IPS-18a (cell line): ENCODE measurements around the gene CTDP1.
"Not testable (repeated sequence)": the region's sequence is repeated elsewhere in the genome, so short reads cannot be mapped to it uniquely, and the experiment has no call there.

Experiments
- H3K27ac ChIP-seq: one replicate; pipeline ENCODE4 v1.5.1; 2013; ENCODE audit warnings: low read length
- H3K27me3 ChIP-seq: one replicate; pipeline ENCODE4 v1.6.1; 2013; ENCODE audit warnings: mild to moderate bottlenecking, low read length; ENCODE audit not compliant: control insufficient read depth, insufficient read depth
- H3K36me3 ChIP-seq: one replicate; pipeline ENCODE4 v1.6.1; 2013; ENCODE audit warnings: low read depth, low read length; ENCODE audit not compliant: control insufficient read depth
- H3K4me1 ChIP-seq: one replicate; pipeline ENCODE4 v1.6.1; 2013; ENCODE audit warnings: low read depth, low read length; ENCODE audit not compliant: control insufficient read depth
- H3K4me3 ChIP-seq: one replicate; pipeline ENCODE4 v1.5.1; 2013; ENCODE audit warnings: low read length
- H3K9ac ChIP-seq: one replicate; pipeline ENCODE4 v1.6.1; 2013; ENCODE audit warnings: mild to moderate bottlenecking, low read length, moderate library complexity
- H3K9me3 ChIP-seq: one replicate; pipeline ENCODE4 v1.6.1; 2013; ENCODE audit warnings: low read depth, low read length; ENCODE audit not compliant: control insufficient read depth

Gene CTDP1

DNA sequence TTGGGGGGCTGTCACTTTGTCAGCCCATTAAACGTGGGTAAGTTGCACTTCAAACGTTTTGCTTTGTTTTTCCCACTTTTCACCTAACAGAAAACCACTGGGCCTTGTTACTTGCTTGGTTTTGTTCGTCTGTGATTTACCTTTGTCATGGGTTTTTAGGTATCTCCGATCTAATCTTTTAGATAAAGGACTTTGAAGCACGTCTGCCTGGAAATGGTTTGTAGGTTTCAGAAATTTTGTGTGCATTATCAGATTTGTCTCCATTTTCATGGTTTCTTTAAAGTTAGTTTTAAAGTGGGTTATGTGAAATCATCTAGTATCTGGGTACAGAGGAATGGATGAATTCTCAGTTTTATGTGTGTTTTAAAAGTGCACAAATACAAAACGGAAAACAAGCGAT is 6.4 kb downstream of the CTDP1 start:
- no peaks in the 10 kb centered on the region for H3K4me1 ChIP-seq
- H3K9me3 ChIP-seq: no peaks in the 10 kb centered on the region
- H3K36me3 ChIP-seq: no peaks in the 10 kb centered on the region
- no peaks in the 10 kb centered on the region for H3K27me3 ChIP-seq
- no peak overlapping the region for H3K27ac ChIP-seq
- H3K4me3 ChIP-seq: no peak overlapping the region
- H3K9ac ChIP-seq: no peak overlapping the region

DNA sequence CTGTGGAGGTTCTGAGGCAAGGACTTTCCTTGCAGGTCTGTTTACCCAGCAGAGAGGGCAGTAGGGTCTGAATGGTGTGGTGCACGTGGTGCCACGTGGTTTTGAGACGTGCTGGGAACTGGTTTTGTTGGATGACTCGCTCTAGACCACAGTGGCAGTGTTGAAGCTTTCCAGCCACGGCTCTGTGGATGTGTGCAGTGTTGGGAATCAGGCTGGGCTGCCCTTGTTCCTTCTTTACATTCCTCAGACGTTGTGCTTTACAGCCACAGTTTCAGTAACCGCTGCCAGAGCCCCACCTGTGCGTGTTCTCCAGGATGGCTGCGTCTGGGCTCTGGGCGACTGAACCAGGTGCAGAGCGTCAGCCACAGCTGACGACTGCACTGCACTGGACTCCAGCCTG is 8.2 kb downstream of the CTDP1 start:
- Histone ChIP-seq H3K4me1 (no peaks in the 10 kb centered on the region), H3K9me3 (no peaks in the 10 kb centered on the region), H3K9ac (no peak overlapping the region), H3K36me3 (no peaks in the 10 kb centered on the region), H3K27ac (no peak overlapping the region), H3K4me3 (no peak overlapping the region), H3K27me3 (no peaks in the 10 kb centered on the region)

DNA sequence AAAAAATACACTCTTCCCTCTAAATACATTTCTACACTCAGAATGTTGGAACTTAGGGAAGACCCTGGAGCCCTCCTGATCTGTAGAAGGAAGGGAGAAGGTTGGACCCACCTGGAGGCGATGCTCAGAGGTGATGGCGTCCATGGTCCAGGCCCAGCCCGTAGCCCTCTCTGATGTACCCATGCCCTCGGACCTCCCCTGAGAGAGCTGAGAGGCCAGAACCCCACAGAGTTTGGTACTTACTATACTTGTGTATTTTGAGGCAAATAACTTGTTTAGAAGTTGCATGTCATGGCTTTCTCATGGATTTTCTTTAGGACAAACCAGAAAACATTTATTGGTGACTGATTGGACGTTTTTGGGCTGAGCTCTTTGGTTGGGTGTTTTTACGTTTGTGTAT is 10.5 kb downstream of the CTDP1 start:
- Histone ChIP-seq H3K36me3 (no peaks in the 10 kb centered on the region), H3K9me3 (no peaks in the 10 kb centered on the region), H3K27me3 (no peaks in the 10 kb centered on the region), H3K4me3 (no peak overlapping the region), H3K9ac (no peak overlapping the region), H3K4me1 (peaks cover 3% of the 10 kb centered on the region), H3K27ac (no peak overlapping the region)

DNA sequence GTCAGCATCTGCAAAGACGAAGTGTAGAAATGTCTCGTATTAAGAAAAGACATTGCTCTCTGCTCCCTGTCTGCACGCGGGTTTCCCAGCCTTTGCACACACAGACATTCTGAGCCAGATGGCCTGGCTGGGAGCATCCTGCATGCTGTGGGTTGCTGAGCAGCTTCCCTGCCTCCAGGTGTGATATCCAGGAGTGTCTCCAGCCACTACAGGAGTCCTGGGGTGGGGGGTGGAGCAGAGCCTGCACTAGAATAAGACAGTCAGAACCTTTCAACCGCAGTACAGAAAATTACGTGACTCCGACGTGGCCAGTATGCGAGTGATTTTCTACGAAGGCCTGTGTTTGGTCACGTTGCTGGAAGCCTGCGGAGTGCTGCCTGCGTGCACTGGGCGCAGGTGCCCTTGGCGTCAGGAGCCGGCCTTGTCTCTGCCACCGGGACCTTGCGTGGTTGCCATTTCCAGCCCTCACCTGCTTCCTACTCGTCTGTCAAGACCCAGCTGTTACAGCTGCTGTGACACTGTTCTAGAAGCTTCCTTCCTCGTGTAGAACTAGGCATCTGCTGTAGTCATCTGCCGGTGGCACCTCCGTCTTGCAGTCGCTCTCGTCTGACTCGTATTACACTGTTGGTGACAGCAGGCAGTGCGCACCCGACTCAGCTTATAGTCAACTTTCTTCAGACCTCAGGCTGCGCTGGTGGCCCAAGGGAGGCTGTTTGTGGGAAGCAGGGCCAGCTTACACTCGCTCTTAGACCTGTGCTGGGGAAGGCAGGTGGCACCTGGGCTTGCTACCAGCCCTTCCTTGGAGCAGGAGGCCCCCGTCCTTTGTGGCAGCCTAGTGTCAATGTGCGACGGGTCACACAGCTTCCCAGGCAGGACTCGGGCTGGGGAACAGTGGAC is 11.2 kb downstream of the CTDP1 start:
- H3K4me3 ChIP-seq: no peak overlapping the region
- H3K27ac ChIP-seq: no peak overlapping the region
- peaks cover 6% of the 10 kb centered on the region for H3K36me3 ChIP-seq

DNA sequence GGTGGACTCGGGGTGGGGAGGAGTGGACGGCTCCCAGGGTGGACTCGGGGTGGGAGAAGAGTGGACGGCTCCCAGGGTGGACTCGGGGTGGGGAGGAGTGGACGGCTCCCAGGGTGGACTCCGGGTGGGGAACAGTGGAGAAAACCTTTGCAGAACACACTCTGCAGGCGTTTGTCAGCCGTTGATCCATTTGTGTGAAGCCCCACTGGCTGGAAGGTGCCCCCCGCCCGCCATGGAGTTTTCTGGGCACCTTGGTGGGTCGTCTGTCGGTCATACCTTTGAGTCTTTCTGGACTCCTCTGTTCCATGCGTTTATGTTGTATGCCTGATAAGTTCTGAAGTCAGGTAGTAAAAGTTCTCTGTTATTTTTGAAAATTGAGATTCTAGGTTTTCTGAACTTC is 12.5 kb downstream of the CTDP1 start:
- no peak overlapping the region for H3K9ac ChIP-seq
- peaks cover 3% of the 10 kb centered on the region for H3K4me1 ChIP-seq
- no peak overlapping the region for H3K27ac ChIP-seq
- no peaks in the 10 kb centered on the region for H3K27me3 ChIP-seq
- H3K36me3 ChIP-seq: peaks cover 13% of the 10 kb centered on the region
- H3K4me3 ChIP-seq: no peak overlapping the region
- no peaks in the 10 kb centered on the region for H3K9me3 ChIP-seq

More for the DNA sequence above, 11.2 kb downstream of the CTDP1 start:
- peaks cover 3% of the 10 kb centered on the region for H3K4me1 ChIP-seq
- no peaks in the 10 kb centered on the region for H3K27me3 ChIP-seq
- no peaks in the 10 kb centered on the region for H3K9me3 ChIP-seq
- H3K9ac ChIP-seq: no peak overlapping the region

DNA sequence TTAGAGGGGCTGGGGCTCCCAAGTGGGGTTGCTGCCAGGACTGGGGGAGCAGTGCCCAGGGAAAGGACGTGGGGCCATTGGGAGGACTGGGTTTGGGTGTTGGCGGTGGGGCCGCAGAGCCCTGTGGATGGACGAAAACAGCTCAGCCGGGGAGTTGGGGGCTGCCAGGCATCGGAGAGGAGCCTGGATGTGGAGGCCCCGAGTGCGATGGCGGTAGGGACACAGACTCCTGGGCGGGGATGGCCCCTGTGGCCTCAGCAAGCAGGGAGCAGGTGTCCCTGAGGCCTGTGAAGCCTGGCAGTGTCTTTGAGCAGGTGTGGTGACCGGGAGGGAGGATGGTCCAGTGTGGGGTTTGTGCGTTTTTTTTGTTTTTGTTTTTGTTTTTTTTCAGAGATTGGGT is 13.3 kb downstream of the CTDP1 start:
- Histone ChIP-seq H3K27me3 (no peaks in the 10 kb centered on the region), H3K4me3 (no peak overlapping the region), H3K9ac (no peak overlapping the region), H3K36me3 (peaks cover 21% of the 10 kb centered on the region), H3K27ac (no peak overlapping the region), H3K9me3 (no peaks in the 10 kb centered on the region), H3K4me1 (peaks cover 3% of the 10 kb centered on the region)

DNA sequence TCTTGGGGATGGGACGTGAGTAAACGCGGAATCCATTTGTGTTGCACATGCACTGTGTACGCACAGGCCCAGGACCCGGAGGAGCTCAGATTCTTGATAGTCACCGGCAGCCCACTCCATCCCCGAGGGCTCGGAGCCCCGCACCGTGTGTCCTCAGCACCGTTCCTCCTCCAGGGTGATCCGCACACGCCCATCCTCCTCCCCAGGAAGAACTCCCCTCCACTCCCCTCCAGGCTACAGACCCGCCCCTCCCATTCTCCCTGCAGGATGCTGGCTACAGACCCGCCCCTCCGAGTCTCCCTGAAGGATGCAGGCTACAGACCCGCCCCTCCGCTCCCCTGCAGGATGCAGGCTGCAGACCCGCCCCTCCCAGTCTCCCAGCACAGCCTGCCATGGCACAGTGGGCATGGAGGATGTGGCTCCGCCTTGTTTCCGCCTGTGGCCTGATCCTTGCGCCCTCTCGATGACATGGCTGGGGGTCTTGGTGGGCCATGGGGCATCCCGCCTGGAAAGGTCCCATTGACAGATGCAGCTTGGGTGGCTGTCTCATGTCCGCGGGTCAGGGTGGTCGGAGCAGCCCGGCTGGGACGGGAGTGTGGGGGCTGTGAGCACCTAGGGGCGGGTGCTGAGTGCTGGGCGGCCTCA is 14.1 kb downstream of the CTDP1 start:
- Histone ChIP-seq H3K27ac (no peak overlapping the region), H3K4me1 (peaks cover 3% of the 10 kb centered on the region)

DNA sequence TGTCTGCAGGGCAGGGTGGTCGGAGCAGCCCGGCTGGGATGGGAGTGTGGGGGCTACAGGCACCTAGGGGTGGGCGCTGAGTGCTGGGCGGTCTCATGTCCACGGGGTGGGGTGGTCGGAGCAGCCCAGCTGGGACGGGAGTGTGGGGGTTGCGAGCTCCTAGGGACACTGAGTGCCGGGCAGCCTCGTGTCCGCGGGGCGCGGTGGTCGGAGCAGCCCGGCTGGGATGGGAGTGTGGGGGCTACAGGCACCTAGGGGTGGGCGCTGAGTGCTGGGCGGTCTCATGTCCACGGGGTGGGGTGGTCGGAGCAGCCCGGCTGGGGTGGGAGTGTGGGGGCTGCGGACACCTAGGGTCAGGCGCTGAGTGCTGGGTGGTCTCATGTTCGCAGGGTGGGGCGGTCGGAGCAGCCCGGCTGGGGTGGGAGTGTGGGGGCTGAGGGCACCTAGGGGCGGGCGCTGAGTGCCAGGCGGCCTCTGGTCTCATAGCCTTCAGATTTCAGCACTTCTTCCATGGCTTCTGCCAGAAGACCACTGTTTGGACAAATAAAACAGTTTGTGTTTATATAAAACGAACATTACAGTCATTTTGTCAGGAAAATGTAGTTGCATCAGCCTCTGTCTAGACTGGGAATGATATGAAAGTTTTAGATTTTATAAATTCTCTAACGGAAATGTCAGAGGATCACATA is 14.7 kb downstream of the CTDP1 start:
- H3K27ac ChIP-seq, H3K9me3 ChIP-seq, H3K4me3 ChIP-seq, H3K9ac ChIP-seq, H3K27me3 ChIP-seq, H3K4me1 ChIP-seq: not testable (repeated sequence)
- H3K36me3 ChIP-seq: peaks cover 31% of the 10 kb centered on the region

More for the DNA sequence above, 14.1 kb downstream of the CTDP1 start:
- Histone ChIP-seq H3K9me3 (no peaks in the 10 kb centered on the region), H3K27me3 (no peaks in the 10 kb centered on the region), H3K4me3 (no peak overlapping the region), H3K9ac (no peak overlapping the region), H3K36me3 (peaks cover 27% of the 10 kb centered on the region)

DNA sequence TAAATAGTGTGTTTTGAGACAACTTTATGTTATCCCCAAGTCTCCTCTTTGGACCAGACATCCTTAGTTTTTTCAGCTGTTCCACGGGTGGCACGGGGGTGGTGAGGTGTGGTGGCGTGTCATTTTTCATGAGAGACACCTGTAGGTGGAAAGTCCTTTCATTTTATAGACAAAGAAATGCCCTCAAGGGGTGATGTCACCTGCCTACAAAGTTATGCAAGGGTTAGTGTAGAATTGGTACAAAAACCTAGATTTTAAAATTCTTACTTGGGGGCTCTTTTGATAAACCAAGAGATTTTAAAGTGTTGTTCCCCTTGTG is 15.3 kb downstream of the CTDP1 start:
- H3K27me3 ChIP-seq: no peaks in the 10 kb centered on the region
- no peak overlapping the region for H3K9ac ChIP-seq
- H3K4me3 ChIP-seq: no peak overlapping the region
- peaks cover 3% of the 10 kb centered on the region for H3K4me1 ChIP-seq
- peaks cover 31% of the 10 kb centered on the region for H3K36me3 ChIP-seq
- H3K27ac ChIP-seq: no peak overlapping the region
- no peaks in the 10 kb centered on the region for H3K9me3 ChIP-seq

DNA sequence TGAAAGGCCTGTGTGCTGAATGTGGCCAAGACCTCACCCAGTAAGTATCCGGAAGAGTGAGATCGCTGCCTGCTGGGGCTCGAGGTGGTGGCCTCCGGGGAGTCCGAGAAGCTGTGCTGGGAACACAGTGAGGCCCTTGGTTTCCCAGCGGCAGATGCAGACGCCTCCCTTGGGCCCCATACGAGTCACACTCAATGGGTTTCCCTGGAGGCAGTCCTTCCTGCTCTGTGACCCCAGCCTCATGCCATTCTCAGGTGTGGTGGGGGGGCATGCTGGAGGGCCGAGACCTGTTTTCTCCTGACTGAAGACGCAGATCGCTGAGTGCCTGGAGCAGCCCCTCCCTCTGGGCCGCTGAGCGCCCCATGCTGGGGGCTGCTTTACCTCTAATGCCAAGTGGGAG is 15.7 kb downstream of the CTDP1 start:
- Histone ChIP-seq H3K4me3 (no peak overlapping the region), H3K27ac (no peak overlapping the region), H3K4me1 (peaks cover 3% of the 10 kb centered on the region), H3K9ac (no peak overlapping the region), H3K27me3 (no peaks in the 10 kb centered on the region), H3K36me3 (peaks cover 31% of the 10 kb centered on the region), H3K9me3 (no peaks in the 10 kb centered on the region)

DNA sequence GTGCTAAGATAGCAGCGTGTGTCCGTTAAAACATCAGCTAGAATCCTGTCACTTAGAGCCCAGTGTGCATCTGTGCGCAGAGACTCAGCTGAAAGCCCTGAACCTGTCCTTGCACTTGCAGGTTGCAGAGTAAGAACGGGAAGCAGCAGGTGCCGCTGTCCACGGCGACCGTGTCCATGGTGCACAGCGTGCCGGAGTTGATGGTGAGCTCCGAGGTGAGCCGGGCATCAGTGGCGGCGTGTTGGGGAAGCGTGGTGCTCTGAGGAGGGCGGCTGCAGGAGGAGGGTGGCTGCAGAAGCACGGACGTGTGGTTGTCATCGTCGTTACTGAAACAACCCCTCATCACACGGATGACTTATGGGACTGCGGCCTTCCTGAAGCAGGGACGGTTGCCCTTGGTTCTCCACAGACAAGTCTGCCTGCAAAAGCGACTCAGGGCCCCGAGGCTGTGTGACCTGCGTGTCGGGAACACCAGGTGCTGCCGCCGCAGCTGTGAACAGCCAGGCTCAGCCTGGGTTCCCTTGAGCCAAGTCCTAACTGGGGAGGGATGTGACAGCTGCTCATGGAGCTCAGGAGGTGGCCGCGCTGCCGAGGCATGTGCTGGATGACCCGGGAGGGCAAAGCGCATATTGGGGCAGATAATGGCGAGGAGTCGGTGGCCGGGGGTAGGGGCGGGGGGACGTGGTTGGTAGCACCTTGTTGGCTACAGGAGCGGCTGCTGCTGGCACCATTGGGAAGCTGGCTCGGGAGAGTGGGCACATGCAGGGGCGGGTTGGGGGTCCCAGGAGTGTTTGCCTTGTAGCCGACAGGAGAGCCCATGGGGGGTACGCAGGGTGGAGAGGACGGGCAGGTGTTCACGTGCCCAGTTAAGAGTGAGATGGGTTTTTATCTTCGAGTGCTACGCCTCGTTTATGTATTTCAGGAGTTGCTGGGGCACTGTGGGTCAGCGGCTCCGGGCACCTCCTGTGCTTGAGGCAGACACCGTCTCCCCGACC is 16.6 kb downstream of the CTDP1 start:
- no peaks in the 10 kb centered on the region for H3K27me3 ChIP-seq
- H3K4me1 ChIP-seq: peaks cover 3% of the 10 kb centered on the region
- H3K4me3 ChIP-seq: no peak overlapping the region
- no peak overlapping the region for H3K9ac ChIP-seq
- H3K27ac ChIP-seq: no peak overlapping the region
- H3K36me3 ChIP-seq: peaks cover 39% of the 10 kb centered on the region
- no peaks in the 10 kb centered on the region for H3K9me3 ChIP-seq
